SU-DHL-6 (cell line): Measurements from ENCODE around the gene KCNK13.

ENCODE experiments used
- CTCF ChIP-seq: fragments of 200-600 bp; sonication (generic); IDR thresholded peaks from one replicate; pipeline ENCODE4 v1.5.1; 2017; ENCODE audit warnings: antibody characterized with exemption, mild to moderate bottlenecking, low read length, moderate library complexity; ENCODE audit not compliant: insufficient read depth, poor library complexity, severe bottlenecking
- EZH2phosphoT487 ChIP-seq: fragments of 200-600 bp; sonication (generic), shearing (Covaris generic); conservative IDR thresholded peaks from 2 replicates; pipeline ENCODE4 v1.6.1; 2018; ENCODE audit warnings: mild to moderate bottlenecking, antibody characterized with exemption, low read length, moderate library complexity, mixed read lengths

GRCh38 chr14:90027842-90028241 is 34.0 kb upstream of the KCNK13 start:
- no peak for TF ChIP-seq CTCF
- no peak for TF ChIP-seq EZH2phosphoT487
